HG03469 (cell line): ENCODE data around the gene PLXDC1.

Source experiments
- ATAC-seq: cut with Tn5 transposase; IDR thresholded peaks from one replicate; pipeline ENCODE4 v1.9.1; 2021; ENCODE audit warnings: mild to moderate bottlenecking, moderate library complexity, moderate number of reproducible peaks; ENCODE audit not compliant: unreplicated experiment

The PLXDC1 gene

GRCh38 chr17:39156491-39156890 is 5.1 kb upstream of the PLXDC1 start:
- no peak for ATAC-seq

DNA sequence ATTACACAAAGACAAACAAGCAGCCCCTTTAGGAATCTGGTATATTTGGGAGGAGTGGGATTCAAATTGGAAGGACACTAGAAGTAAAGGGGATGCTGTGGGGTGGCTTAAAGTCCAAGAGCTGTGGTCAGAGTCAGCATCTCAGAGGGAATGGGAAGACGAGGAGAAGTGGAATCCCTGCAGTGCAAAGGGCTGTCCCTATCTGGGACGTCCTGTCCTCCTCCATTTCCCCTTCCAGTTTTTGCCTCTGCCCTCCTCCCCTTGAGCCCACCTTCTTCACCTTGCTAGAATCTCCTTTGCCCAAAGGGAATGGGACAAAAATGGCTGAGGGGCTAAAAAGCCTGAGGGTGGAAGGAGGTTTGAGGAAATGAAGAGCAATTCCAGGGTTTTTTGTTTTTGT is 4.2 kb upstream of the PLXDC1 start:
- no peak for ATAC-seq

DNA sequence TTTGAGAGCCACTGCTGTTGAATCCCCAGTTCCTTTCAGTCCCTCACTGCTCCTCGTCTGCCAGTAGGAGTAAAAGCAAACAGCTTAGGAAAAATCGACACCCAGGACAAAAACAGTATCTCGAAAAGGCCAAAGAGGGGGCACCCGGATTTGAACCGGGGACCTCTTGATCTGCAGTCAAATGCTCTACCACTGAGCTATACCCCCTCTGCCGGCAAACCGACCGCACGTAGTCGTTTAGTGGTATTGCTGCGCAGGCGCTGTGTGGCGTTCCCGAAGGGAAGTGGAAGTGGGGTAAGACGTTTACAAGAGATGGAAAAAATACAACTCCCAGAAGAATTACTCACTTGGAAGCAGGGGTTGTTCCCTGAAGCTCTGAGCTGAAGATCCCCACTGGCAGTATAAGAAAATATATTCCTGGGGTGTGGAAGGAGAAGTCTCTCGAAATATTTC is 2.2 kb upstream of the PLXDC1 start:
- no peak for ATAC-seq

GRCh38 chr17:39151943-39152818 is 744 bp upstream of the PLXDC1 start:
- no peak for ATAC-seq

DNA sequence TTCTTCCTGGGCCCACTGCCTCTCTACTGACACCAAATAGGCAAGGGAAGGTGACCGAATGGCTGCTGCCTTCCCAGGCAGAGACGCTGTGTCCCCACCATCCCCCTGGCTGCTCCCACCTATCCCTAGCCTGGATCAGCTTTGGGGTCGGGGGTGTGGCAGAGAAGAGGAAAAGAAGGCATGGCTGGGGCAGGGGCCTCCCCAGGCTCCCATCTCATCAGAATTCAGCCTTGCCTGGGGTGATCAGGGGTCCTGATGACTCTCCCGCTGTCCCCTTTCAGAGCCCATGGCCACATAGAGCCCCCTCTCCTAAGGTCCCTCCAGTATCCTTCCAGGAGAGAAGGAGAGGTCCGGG is 665 bp downstream of the PLXDC1 start:
- no peak for ATAC-seq

- no peak for ATAC-seq
Measured at GRCh38 chr17:39150104-39150634, 1.3 kb downstream of the PLXDC1 start.

DNA sequence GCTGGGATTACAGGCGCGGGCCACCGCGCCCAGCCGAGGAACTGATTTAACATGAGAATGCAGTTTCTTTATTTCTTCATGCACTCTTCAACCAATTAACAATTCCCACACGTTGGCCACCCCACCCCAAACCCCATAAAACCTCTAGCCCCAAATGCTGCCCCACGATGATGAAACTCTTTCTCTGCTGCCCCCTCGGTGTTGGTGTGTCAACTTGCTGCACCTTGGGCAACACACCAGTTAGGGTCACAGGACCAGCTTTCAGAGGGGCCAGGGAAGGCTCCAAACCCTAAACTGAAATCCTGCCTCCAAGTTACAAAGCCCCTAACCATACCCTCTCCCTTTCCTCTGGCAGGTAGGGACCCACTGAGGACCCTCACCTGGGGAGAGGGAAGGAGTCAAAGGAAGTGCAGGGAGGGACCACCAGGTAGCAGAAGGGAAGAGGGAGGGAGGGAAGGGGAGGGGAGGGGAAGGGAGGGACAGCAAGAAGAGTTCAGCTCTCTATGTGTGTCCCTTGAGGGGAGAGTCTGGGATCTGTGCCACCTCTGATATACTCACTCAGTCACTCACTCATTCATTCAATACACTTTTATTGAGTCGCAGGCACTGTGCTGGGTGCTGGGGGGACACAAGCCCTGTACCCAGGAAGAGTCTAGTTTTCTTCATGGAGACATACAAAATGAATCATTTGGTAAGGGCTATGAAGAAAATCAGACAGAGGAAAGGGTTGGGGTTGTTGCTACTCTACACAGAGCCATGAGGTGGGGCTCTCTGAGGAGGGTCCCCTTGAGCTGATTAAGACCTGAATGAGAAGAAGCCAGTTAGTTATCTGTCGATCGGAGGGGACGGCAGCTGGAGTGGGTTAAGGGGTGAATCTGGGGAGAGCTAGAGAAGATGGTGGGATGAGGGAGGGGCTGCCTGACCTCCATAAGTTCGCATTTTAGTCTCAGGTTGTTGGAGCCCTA is 3.9 kb downstream of the PLXDC1 start:
- ATAC-seq = no peak

DNA sequence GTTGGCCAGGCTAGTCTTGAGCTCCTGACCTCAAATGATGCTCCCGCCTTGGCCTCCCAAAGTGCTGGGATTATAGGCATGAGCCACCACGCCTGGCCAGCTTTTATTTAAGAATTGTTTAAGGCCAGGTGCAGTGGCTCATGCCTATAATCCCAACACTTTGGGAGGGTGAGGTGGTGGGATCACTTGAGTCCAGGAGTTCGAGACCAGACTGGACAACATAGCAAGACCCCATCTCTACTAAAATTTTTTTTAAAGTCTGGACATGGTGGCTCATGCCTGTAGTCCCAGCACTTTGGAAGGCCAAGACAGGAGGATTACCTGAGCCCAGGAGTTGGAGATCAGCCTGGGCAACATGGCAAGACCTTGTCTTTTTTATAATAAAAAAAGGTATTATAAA is 5.2 kb downstream of the PLXDC1 start:
- ATAC-seq = no peak

- ATAC-seq = no peak
Measured at GRCh38 chr17:39145143-39145542, 6.3 kb downstream of the PLXDC1 start.

DNA sequence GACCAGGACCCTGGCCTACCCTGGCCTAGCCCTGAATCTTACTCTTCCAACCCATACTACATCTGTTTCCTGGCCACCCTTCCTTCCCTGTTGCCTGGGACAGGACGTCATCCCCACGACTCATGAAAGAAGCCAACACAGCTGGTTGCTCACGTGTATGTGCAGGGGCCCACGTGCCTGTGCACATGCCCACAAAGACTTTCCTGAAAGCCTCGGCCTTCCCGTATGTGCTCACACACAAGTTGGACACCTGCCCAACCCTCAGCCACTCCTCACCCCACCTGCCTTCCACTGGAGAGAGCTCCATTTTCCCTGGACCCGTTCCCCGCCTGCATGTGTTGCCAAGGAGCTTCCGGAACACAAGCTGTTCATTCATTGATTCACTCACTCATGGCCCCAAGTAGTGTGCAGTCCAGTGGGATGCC is 7.0 kb downstream of the PLXDC1 start:
- no peak for ATAC-seq

DNA sequence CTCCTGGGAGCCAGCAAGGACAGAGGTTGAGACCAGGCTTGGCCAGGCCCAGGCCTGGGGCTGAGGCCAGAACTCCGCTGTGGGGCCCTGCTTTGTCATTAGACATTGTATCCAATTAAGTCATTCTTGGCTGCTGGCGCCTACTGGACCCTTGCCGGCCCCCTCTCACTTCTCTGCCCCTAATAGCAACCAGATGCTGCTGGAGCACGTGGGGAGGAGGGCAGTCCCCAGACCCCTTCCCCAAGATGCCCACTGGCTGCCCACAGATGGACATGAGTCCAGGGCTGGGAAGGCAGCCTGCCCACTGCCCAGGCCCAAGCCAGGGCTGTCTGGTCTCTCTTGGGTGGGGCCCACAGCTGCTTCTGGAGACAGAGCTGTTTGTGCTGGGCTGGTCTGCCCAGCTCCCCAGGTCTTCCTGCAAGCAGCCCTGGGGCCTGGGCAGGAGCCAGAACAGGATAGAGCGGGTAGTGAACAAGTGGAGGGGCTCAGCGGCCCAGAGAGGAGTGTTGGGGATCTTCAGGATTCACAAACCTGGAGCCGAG is 7.8 kb downstream of the PLXDC1 start:
- no peak for ATAC-seq

GRCh38 chr17:39141915-39142664 is 9.3 kb downstream of the PLXDC1 start:
- ATAC-seq = no peak

- no peak for ATAC-seq
Measured at GRCh38 chr17:39141294-39141693, 10.1 kb downstream of the PLXDC1 start.

- ATAC-seq = no peak
Measured at GRCh38 chr17:39139561-39139960, 11.9 kb downstream of the PLXDC1 start.

DNA sequence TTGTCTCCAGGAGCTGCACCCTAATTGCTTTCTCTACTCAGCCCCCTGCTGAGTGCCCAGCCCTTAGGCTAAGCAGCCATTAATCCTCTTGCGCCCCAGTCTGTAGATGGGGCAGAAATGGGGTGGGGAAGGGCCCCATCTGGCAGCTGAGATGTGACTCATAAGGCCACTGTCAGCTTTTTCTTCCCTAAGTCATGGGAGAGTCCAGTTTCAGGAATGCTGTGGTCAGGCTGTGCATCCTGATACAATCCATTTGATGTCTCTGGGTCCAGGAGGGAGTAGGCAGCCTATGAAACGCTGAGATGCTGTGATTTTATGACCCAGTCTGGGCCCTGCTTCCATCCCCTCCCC is 12.3 kb downstream of the PLXDC1 start:
- ATAC-seq = no peak

GRCh38 chr17:39138431-39139160 is 12.8 kb downstream of the PLXDC1 start:
- no peak for ATAC-seq

GRCh38 chr17:39134878-39135277 is 16.6 kb downstream of the PLXDC1 start:
- no peak for ATAC-seq

- ATAC-seq = no peak
Measured at GRCh38 chr17:39132192-39132610, 19.2 kb downstream of the PLXDC1 start.

DNA sequence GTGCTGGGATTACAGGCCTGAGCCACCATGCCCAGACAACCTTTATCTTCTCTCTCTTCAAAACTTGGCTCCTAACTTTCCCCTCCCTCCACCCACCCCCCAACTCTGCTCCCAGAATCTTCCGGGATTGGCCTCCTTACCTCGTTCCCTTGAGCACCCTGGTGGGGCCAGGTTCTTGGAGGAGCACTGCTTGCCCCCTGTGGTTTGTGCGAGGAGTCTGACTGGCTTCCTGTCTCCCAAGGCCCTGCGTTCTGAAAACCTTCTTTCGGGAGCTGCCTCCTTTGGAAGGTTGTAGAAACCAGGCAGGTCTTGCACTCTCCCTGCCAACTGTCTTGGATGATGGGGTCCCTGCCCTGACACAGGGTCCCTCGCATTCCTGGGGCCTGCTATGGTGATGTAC is 19.8 kb downstream of the PLXDC1 start:
- no peak for ATAC-seq

GRCh38 chr17:39130205-39130604 is 21.2 kb downstream of the PLXDC1 start:
- ATAC-seq = no peak
